ENCODE results near the gene TNN. TPM values are rescaled to one million over a fixed set of nuclear protein-coding genes. Genes with fewer than 3 reads are reported as not detected.
"Not testable (repeated sequence)": the region's sequence is repeated elsewhere in the genome, so short reads cannot be mapped to it uniquely, and the experiment has no call there.

The TNN gene
- total RNA-seq, 3 donors from 2014 or later (not counting 1 experiment from before 2014, with no cell fraction given): not detected

- Histone ChIP-seq H3K27ac (ENCODE audit: low read length) (no peak overlapping the region), H3K4me3 (ENCODE audit: low read length) (no peak overlapping the region), H3K4me1 (ENCODE audit: control insufficient read depth, insufficient read depth, low read length) (no peaks in the 10 kb centered on the region), H3K9me3 (ENCODE audit: control insufficient read depth, insufficient read depth, low read length) (no peaks in the 10 kb centered on the region), H3K36me3 (ENCODE audit: control insufficient read depth, insufficient read depth, low read length) (no peaks in the 10 kb centered on the region), H3K27me3 (ENCODE audit: control insufficient read depth, insufficient read depth, low read length) (peaks cover 3% of the 10 kb centered on the region)
- H3K4me1 Mint-ChIP-seq: no peaks in the 10 kb centered on the region
- no peaks in the 10 kb centered on the region for H3K36me3 Mint-ChIP-seq
- no peak overlapping the region for H3K4me3 Mint-ChIP-seq
- WGBS (ENCODE audit: insufficient coverage): 90% methylated on average over 19 of the region's 19 CpGs
- intact Hi-C loops (cut with micrococcal nuclease): no loop called here
- no peak overlapping the region for H3K27ac Mint-ChIP-seq
- no peak for ATAC-seq
- TF ChIP-seq CTCF (IDR thresholded peaks at IDR 0.05): no peak
- no peak for DNase-seq
- H3K9me3 Mint-ChIP-seq: no peaks in the 10 kb centered on the region
- H3K27me3 Mint-ChIP-seq (ENCODE audit: low read depth in 2 of 2): peaks cover 22 to 38% of the 10 kb centered on the region in 2 donors
Observed at GRCh38 chr1:175043824-175044223, 23.8 kb upstream of the TNN start.

- H3K36me3 Mint-ChIP-seq; H3K4me1 ChIP-seq (ENCODE audit: control insufficient read depth, insufficient read depth, low read length); H3K4me3 ChIP-seq (ENCODE audit: low read length); ATAC-seq; H3K27ac Mint-ChIP-seq; intact Hi-C loops (cut with micrococcal nuclease); H3K4me1 Mint-ChIP-seq; H3K27ac ChIP-seq (ENCODE audit: low read length); H3K9me3 Mint-ChIP-seq; H3K27me3 ChIP-seq (ENCODE audit: control insufficient read depth, insufficient read depth, low read length); H3K4me3 Mint-ChIP-seq; H3K9me3 ChIP-seq (ENCODE audit: control insufficient read depth, insufficient read depth, low read length); DNase-seq; H3K36me3 ChIP-seq (ENCODE audit: control insufficient read depth, insufficient read depth, low read length): not testable (repeated sequence)
- WGBS (ENCODE audit: insufficient coverage): 83% methylated on average over 18 of the region's 18 CpGs
- peaks cover 29 to 38% of the 10 kb centered on the region in 2 donors for H3K27me3 Mint-ChIP-seq (ENCODE audit: low read depth in 2 of 2)
Observed at GRCh38 chr1:175044591-175044990, 23.0 kb upstream of the TNN start.

GRCh38 chr1:175045097-175045496 lies 22.5 kb upstream of the TNN start:
- Mint-ChIP-seq H3K4me1 (no peaks in the 10 kb centered on the region), H3K36me3 (no peaks in the 10 kb centered on the region), H3K4me3 (no peak overlapping the region), H3K27me3 (ENCODE audit: low read depth in 2 of 2) (peaks cover 30 to 37% of the 10 kb centered on the region in 2 donors), H3K9me3 (no peaks in the 10 kb centered on the region), H3K27ac (no peak overlapping the region)
- peaks cover 5% of the 10 kb centered on the region for H3K27me3 ChIP-seq (ENCODE audit: control insufficient read depth, insufficient read depth, low read length)
- no peaks in the 10 kb centered on the region for H3K36me3 ChIP-seq (ENCODE audit: control insufficient read depth, insufficient read depth, low read length)
- WGBS (ENCODE audit: insufficient coverage): 92% methylated on average over 19 of the region's 19 CpGs
- DNase-seq: no peak
- H3K27ac ChIP-seq (ENCODE audit: low read length): no peak overlapping the region
- ATAC-seq: no peak
- no peak overlapping the region for H3K4me3 ChIP-seq (ENCODE audit: low read length)
- H3K4me1 ChIP-seq (ENCODE audit: control insufficient read depth, insufficient read depth, low read length): no peaks in the 10 kb centered on the region
- H3K9me3 ChIP-seq (ENCODE audit: control insufficient read depth, insufficient read depth, low read length): no peaks in the 10 kb centered on the region
- no peak for TF ChIP-seq CTCF (IDR thresholded peaks at IDR 0.05)
- intact Hi-C loops (cut with micrococcal nuclease): no loop called here

GRCh38 chr1:175045519-175045918 lies 22.1 kb upstream of the TNN start:
- no peak overlapping the region for H3K4me3 Mint-ChIP-seq
- H3K27me3 Mint-ChIP-seq (ENCODE audit: low read depth in 2 of 2): peaks cover 30 to 35% of the 10 kb centered on the region in 2 donors

More at GRCh38 chr1:175045519-175045918, 22.1 kb upstream of the TNN start:
- Mint-ChIP-seq H3K9me3 (no peaks in the 10 kb centered on the region), H3K4me1 (no peaks in the 10 kb centered on the region), H3K36me3 (no peaks in the 10 kb centered on the region), H3K27ac (no peak overlapping the region)
- DNase-seq (no peak), ATAC-seq (no peak)
- WGBS (ENCODE audit: insufficient coverage): 97% methylated on average over 29 of the region's 32 CpGs
- Histone ChIP-seq H3K27me3 (ENCODE audit: control insufficient read depth, insufficient read depth, low read length) (peaks cover 5% of the 10 kb centered on the region), H3K4me3 (ENCODE audit: low read length) (no peak overlapping the region), H3K36me3 (ENCODE audit: control insufficient read depth, insufficient read depth, low read length) (no peaks in the 10 kb centered on the region), H3K4me1 (ENCODE audit: control insufficient read depth, insufficient read depth, low read length) (no peaks in the 10 kb centered on the region), H3K27ac (ENCODE audit: low read length) (no peak overlapping the region), H3K9me3 (ENCODE audit: control insufficient read depth, insufficient read depth, low read length) (no peaks in the 10 kb centered on the region)
- TF ChIP-seq CTCF (IDR thresholded peaks at IDR 0.05): no peak
- intact Hi-C loops (cut with micrococcal nuclease): no loop called here

Measured in natural killer cell (primary cell).